Peyer's patch (tissue), 4 donors: ENCODE data around the gene MDN1.

Experiments used
- CTCF ChIP-seq, 6 experiments: fragments of 450-650 bp in 4 of 6; fragments of 200-600 bp in 2 of 6; sonication (generic) in 1 of 6; IDR thresholded peaks; one replicate each; pipeline ENCODE4 v1.5.1; 2017 to 2019; ENCODE audit warnings: antibody characterized with exemption in 6 of 6, mild to moderate bottlenecking in 3 of 6, moderate library complexity in 1 of 6
- POLR2A ChIP-seq, 2 donors: fragments of 450-650 bp; IDR thresholded peaks; one replicate each; pipeline ENCODE4 v1.5.1; 2017; ENCODE audit warnings: antibody characterized with exemption in 2 of 2, mild to moderate bottlenecking in 2 of 2, moderate library complexity in 2 of 2

- TF ChIP-seq POLR2A (IDR thresholded peaks at IDR 0.05) (no peak), CTCF (IDR thresholded peaks at IDR 0.05) (no peak)
Observed at GRCh38 chr6:89692256-89692655, 127.3 kb downstream of the MDN1 start.
